Liver (tissue), 9 donors: Measurements from ENCODE around the gene KSR2. TPM values are rescaled to one million over a fixed set of nuclear protein-coding genes. Genes with fewer than 3 reads are reported as not detected.

ENCODE experiments used
- DNase-seq: peaks from one replicate; pipeline ENCODE4 v3.0.0-alpha.2; 2017; ENCODE audit warnings: low spot score
- H3K27ac ChIP-seq, 2 donors: one replicate each; pipeline ENCODE4 v1.7.0; 2013; ENCODE audit warnings: inconsistent platforms in 2 of 2, low read length in 2 of 2, control low read depth in 1 of 2, low read depth in 1 of 2, mild to moderate bottlenecking in 1 of 2
- H3K27me3 ChIP-seq, 4 donors: one replicate each; pipeline versions ENCODE4 v1.6.1 to v1.7.0; 2013; ENCODE audit warnings: low read length in 3 of 4, inconsistent platforms in 1 of 4, mild to moderate bottlenecking in 1 of 4, moderate library complexity in 1 of 4; ENCODE audit not compliant: control insufficient read depth in 4 of 4, insufficient read depth in 4 of 4
- H3K36me3 ChIP-seq, 4 donors: one replicate each; pipeline versions ENCODE4 v1.6.1 to v1.7.0; 2013; ENCODE audit warnings: low read length in 3 of 4, mild to moderate bottlenecking in 3 of 4, low read depth in 1 of 4, moderate library complexity in 1 of 4; ENCODE audit not compliant: control insufficient read depth in 4 of 4, insufficient read depth in 3 of 4
- H3K4me1 ChIP-seq, 4 donors: one replicate each; pipeline versions ENCODE4 v1.6.1 to v1.7.0; 2013; ENCODE audit warnings: low read length in 3 of 4, mild to moderate bottlenecking in 3 of 4, moderate library complexity in 1 of 4; ENCODE audit not compliant: control insufficient read depth in 4 of 4, insufficient read depth in 4 of 4
- H3K4me3 ChIP-seq, 3 donors: one replicate each; pipeline versions ENCODE4 v1.6.1 to v1.7.0; 2013; ENCODE audit warnings: low read length in 3 of 3, control low read depth in 1 of 3, low read depth in 1 of 3, mild to moderate bottlenecking in 1 of 3
- H3K9ac ChIP-seq, 2 donors: one replicate each; pipeline ENCODE4 v1.7.0; 2013; ENCODE audit warnings: low read length in 2 of 2, mild to moderate bottlenecking in 2 of 2, moderate library complexity in 2 of 2, control low read depth in 1 of 2, low read depth in 1 of 2
- H3K9me3 ChIP-seq, 4 donors: one replicate each; pipeline versions ENCODE4 v1.6.1 to v1.7.0; 2013; ENCODE audit warnings: low read length in 3 of 4; ENCODE audit not compliant: control insufficient read depth in 4 of 4
- ATF3 ChIP-seq: IDR thresholded peaks from 2 replicates; pipeline ENCODE4 v1.6.1; 2016; ENCODE audit warnings: antibody characterized with exemption
- CTCF ChIP-seq: fragments of 150-350 bp; IDR thresholded peaks from 2 replicates; pipeline ENCODE4 v1.5.1; 2017; ENCODE audit warnings: improper control_type of control experiment, low read depth, low read length; ENCODE audit not compliant: missing input control
- EGR1 ChIP-seq, 2 donors: IDR thresholded peaks; 2 replicates each; pipeline ENCODE4 v1.6.1; 2016 to 2018; ENCODE audit warnings: antibody characterized with exemption in 2 of 2, low read depth in 2 of 2
- FOXA1 ChIP-seq: IDR thresholded peaks from 2 replicates; pipeline ENCODE4 v1.6.1; 2016; ENCODE audit warnings: antibody characterized with exemption
- FOXA2 ChIP-seq: IDR thresholded peaks from 2 replicates; pipeline ENCODE4 v1.6.1; 2016; ENCODE audit warnings: antibody characterized with exemption
- GABPA ChIP-seq, 2 donors: IDR thresholded peaks in 1 of 2; conservative IDR thresholded peaks in 1 of 2; 2 replicates each; pipeline ENCODE4 v1.6.1; 2016; ENCODE audit warnings: antibody characterized with exemption in 2 of 2, mild to moderate bottlenecking in 1 of 2, moderate library complexity in 1 of 2
- HNF4G ChIP-seq: IDR thresholded peaks from 2 replicates; pipeline ENCODE4 v1.6.1; 2016; ENCODE audit warnings: antibody characterized with exemption
- JUND ChIP-seq, 2 donors: IDR thresholded peaks; 2 replicates each; pipeline ENCODE4 v1.6.1; 2016; ENCODE audit warnings: antibody characterized with exemption in 2 of 2
- MAX ChIP-seq: IDR thresholded peaks from 2 replicates; pipeline ENCODE4 v1.6.1; 2016; ENCODE audit warnings: antibody characterized with exemption
- NR2F2 ChIP-seq: IDR thresholded peaks from 2 replicates; pipeline ENCODE4 v1.6.1; 2016; ENCODE audit warnings: antibody characterized with exemption
- RAD21 ChIP-seq, 2 donors: IDR thresholded peaks; 2 replicates each; pipeline ENCODE4 v1.6.1; 2016; ENCODE audit warnings: antibody characterized with exemption in 2 of 2, mild to moderate bottlenecking in 2 of 2
- REST ChIP-seq: IDR thresholded peaks from 2 replicates; pipeline ENCODE4 v1.6.1; 2016; ENCODE audit warnings: antibody characterized with exemption, mild to moderate bottlenecking
- RXRA ChIP-seq, 2 donors: IDR thresholded peaks; 2 replicates each; pipeline ENCODE4 v1.6.1; 2017 to 2018; ENCODE audit warnings: antibody characterized with exemption in 2 of 2, mild to moderate bottlenecking in 1 of 2
- SP1 ChIP-seq: IDR thresholded peaks from 2 replicates; pipeline ENCODE4 v1.6.1; 2018; ENCODE audit warnings: antibody characterized with exemption, mild to moderate bottlenecking
- TAF1 ChIP-seq: conservative IDR thresholded peaks from 2 replicates; pipeline ENCODE4 v1.6.1; 2016; ENCODE audit warnings: antibody characterized with exemption, mild to moderate bottlenecking
- YY1 ChIP-seq: IDR thresholded peaks from 2 replicates; pipeline ENCODE4 v1.6.1; 2016; ENCODE audit warnings: antibody characterized with exemption, mild to moderate bottlenecking
- ZBTB33 ChIP-seq: IDR thresholded peaks from 2 replicates; pipeline ENCODE4 v1.6.1; 2016; ENCODE audit warnings: antibody characterized with exemption
- WGBS: extraction: QIAGEN DNeasy Blood & Tissue Kit; methylation state at CpG from one replicate; pipeline ENCODE4 v1.1.7; 2013; 5-methylcytosine and 5-hydroxymethylcytosine counted together
- polyA plus RNA-seq, 2 donors: library from polyadenylated mRNA; stranded (reverse) in 1 of 2; unstranded in 1 of 2; fragments of 200-250 nt in 1 of 2; fragments of >200 nt in 1 of 2; fragmentation: Nextera tagmentation in 1 of 2; extraction: Ambion mirVana in 1 of 2; gene quantifications; one replicate each; pipeline versions ENCODE4 v1.2.1 to v1.2.3, GENCODE V29; 2013 to 2015
- total RNA-seq, 2 donors: library from RNA; depleted of rRNA; stranded (reverse); fragments of >200 nt; gene quantifications; one replicate each; pipeline ENCODE4 v1.2.3, GENCODE V29; 2014
- donor health status: healthy.
- donor health status: healthy.
- donor health status: healthy.
- donor health status: healthy.
- donor health status: healthy.

KSR2 gene
- total and polyA plus RNA-seq, 4 donors: under 0.01 to 0.02 (median under 0.01) TPM; not detected in 1

- H3K27me3 ChIP-seq: peaks cover 0 to 5% (median 0%) of the 10 kb centered on the region in 4 donors
- H3K9ac ChIP-seq: no peak overlapping the region
- no peak overlapping the region for H3K27ac ChIP-seq
- no peaks in the 10 kb centered on the region for H3K9me3 ChIP-seq
- WGBS: 26% methylated on average over 4 of the region's 4 CpGs
- no peaks in the 10 kb centered on the region for H3K4me1 ChIP-seq
- DNase-seq: no peak
- H3K36me3 ChIP-seq: no peaks in the 10 kb centered on the region
- H3K4me3 ChIP-seq: no peak overlapping the region
- TF ChIP-seq CTCF: no peak
- no peak for TF ChIP-seq SP1
- TF ChIP-seq YY1: no peak
- no peak for TF ChIP-seq ATF3
- TF ChIP-seq RAD21 (IDR thresholded peaks at IDR 0.05): no peak
- TF ChIP-seq HNF4G: no peak
- TF ChIP-seq RXRA (IDR thresholded peaks at IDR 0.05): no peak
- no peak for TF ChIP-seq MAX
- no peak for TF ChIP-seq JUND (IDR thresholded peaks at IDR 0.05)
- TF ChIP-seq NR2F2: no peak
- TF ChIP-seq REST: no peak
These were observed 374.3 kb downstream of the KSR2 start for GRCh38 chr12:117594481-117594880.

- Histone ChIP-seq H3K9ac (no peak overlapping the region), H3K27me3 (peaks cover 0 to 5% (median 0%) of the 10 kb centered on the region in 4 donors), H3K4me3 (no peak overlapping the region), H3K36me3 (no peaks in the 10 kb centered on the region), H3K4me1 (no peaks in the 10 kb centered on the region), H3K9me3 (no peaks in the 10 kb centered on the region), H3K27ac (no peak overlapping the region)
- 51% methylated on average over 7 of the region's 7 CpGs for WGBS
- no peak for DNase-seq
- TF ChIP-seq YY1 (no peak), ATF3 (no peak), CTCF (no peak), MAX (no peak), NR2F2 (no peak), SP1 (no peak), FOXA1 (no peak), GABPA (IDR thresholded peaks at IDR 0.05 in 1 of 2, conservative IDR thresholded peaks at IDR 0.05 in 1 of 2) (no peak), ZBTB33 (no peak), EGR1 (IDR thresholded peaks at IDR 0.05; ENCODE audit: low read depth in 2 of 2) (no peak), FOXA2 (no peak), RAD21 (IDR thresholded peaks at IDR 0.05) (no peak), RXRA (IDR thresholded peaks at IDR 0.05) (no peak), TAF1 (no peak)
These were observed 374.9 kb downstream of the KSR2 start for GRCh38 chr12:117593815-117594400.
